Cardiac muscle cell (in vitro differentiated cells and primary cell): Measurements from ENCODE around the gene PTPRK. TPM values are rescaled to one million over a fixed set of nuclear protein-coding genes. Genes with fewer than 3 reads are reported as not detected.
A peak's percentile ranks its signal among the peaks of the same experiment; 100 is the strongest.

ENCODE experiments used
- DNase-seq, 2 donors: peaks; one replicate each; pipeline versions ENCODE4 v3.0.0 to v3.0.0-alpha.2; 2010 to 2017; ENCODE audit warnings: low read depth in 1 of 2, low spot score in 1 of 2
- H3K27ac ChIP-seq: fragments of 200-600 bp; sonication (generic); 2 replicates; pipeline ENCODE4 v1.5.1; 2016
- H3K27me3 ChIP-seq: fragments of 200-600 bp; sonication (generic); 2 replicates; pipeline ENCODE4 v1.6.0; 2016; ENCODE audit warnings: control low read depth
- H3K36me3 ChIP-seq: fragments of 200-600 bp; sonication (generic); 2 replicates; pipeline ENCODE4 v1.5.1; 2016; ENCODE audit warnings: control low read depth
- H3K4me1 ChIP-seq: fragments of 200-600 bp; sonication (generic); 2 replicates; pipeline ENCODE4 v1.8.1; 2017; ENCODE audit warnings: low read depth, mild to moderate bottlenecking, mixed run types
- H3K4me3 ChIP-seq: fragments of 200-600 bp; sonication (generic); 2 replicates; pipeline ENCODE4 v1.5.1; 2016; ENCODE audit warnings: mild to moderate bottlenecking
- H3K9me3 ChIP-seq: fragments of 200-600 bp; sonication (generic); 2 replicates; pipeline ENCODE4 v1.5.1; 2017; ENCODE audit warnings: low read depth, mild to moderate bottlenecking, control low read depth
- CTCF ChIP-seq: IDR thresholded peaks from 2 replicates; pipeline ENCODE4 v1.5.1; 2012; ENCODE audit warnings: low read depth, mild to moderate bottlenecking, low read length
- polyA plus RNA-seq: library from polyadenylated mRNA; unstranded; fragments of >200 nt; fragmentation: Nextera tagmentation; extraction: Ambion mirVana; gene quantifications from 2 replicates; pipeline ENCODE4 v1.2.1, GENCODE V29; 2016
- total RNA-seq: library from RNA; depleted of rRNA; stranded (reverse); fragments of >200 nt; gene quantifications from 2 replicates; pipeline ENCODE4 v1.2.3, GENCODE V29; 2016

PTPRK gene
- total and polyA plus RNA-seq, 2 experiments from 2014 or later, result 48.3 to 73.1 TPM

DNA sequence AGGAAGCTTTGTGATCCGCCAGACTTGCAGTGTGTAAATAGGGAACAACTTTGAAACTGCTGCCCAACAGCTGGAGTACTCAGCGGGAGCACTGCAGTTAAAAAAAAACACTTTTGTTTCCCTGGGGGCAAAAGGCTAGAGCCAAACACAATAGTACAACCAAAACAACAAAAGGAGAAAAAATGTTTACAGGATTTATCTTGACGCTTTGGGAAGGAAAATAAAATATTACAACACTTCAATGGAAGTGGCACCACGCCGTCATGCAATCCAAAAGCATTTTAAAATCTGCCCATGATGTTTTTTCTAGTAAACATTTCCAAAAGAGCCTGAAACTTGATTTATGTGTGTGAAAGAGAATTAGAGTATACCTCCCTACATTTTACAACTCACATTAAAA is 26.0 kb downstream of the PTPRK start:
- no peak overlapping the region for H3K4me3 ChIP-seq
- no peak overlapping the region for H3K27ac ChIP-seq
- H3K9me3 ChIP-seq, result no peaks in the 10 kb centered on the region
- peaks cover 8% of the 10 kb centered on the region for H3K4me1 ChIP-seq
- TF ChIP-seq CTCF, result no peak
- DNase-seq, result no peak
- peaks cover 3% of the 10 kb centered on the region for H3K36me3 ChIP-seq
- no peaks in the 10 kb centered on the region for H3K27me3 ChIP-seq

GRCh38 chr6:128493877-128494276 is 26.5 kb downstream of the PTPRK start:
- Histone ChIP-seq H3K27me3 (no peaks in the 10 kb centered on the region), H3K4me1 (peaks cover 8% of the 10 kb centered on the region), H3K9me3 (no peaks in the 10 kb centered on the region), H3K36me3 (peaks cover 3% of the 10 kb centered on the region), H3K27ac (no peak overlapping the region), H3K4me3 (no peak overlapping the region)
- DNase-seq, result no peak
- TF ChIP-seq CTCF, result no peak

- peaks cover 3% of the 10 kb centered on the region for H3K36me3 ChIP-seq
- no peaks in the 10 kb centered on the region for H3K9me3 ChIP-seq
- H3K27ac ChIP-seq, result no peak overlapping the region
- no peaks in the 10 kb centered on the region for H3K27me3 ChIP-seq
- peaks cover 8% of the 10 kb centered on the region for H3K4me1 ChIP-seq
- no peak overlapping the region for H3K4me3 ChIP-seq
- DNase-seq, result no peak
- TF ChIP-seq CTCF, result no peak
Observed at GRCh38 chr6:128492386-128492785, 28.0 kb downstream of the PTPRK start.

GRCh38 chr6:128491610-128492206 is 28.7 kb downstream of the PTPRK start:
- Histone ChIP-seq H3K9me3 (no peaks in the 10 kb centered on the region), H3K27me3 (no peaks in the 10 kb centered on the region), H3K36me3 (peaks cover 3% of the 10 kb centered on the region), H3K4me3 (no peak overlapping the region), H3K27ac (no peak overlapping the region), H3K4me1 (peaks cover 8% of the 10 kb centered on the region)
- TF ChIP-seq CTCF, result no peak
- DNase-seq, result peak in 1 of 2 donors; percentile 92

- H3K4me1 ChIP-seq, result peaks cover 8% of the 10 kb centered on the region
- H3K4me3 ChIP-seq, result no peak overlapping the region
Observed at GRCh38 chr6:128491100-128491581, 29.3 kb downstream of the PTPRK start.

More at GRCh38 chr6:128491100-128491581, 29.3 kb downstream of the PTPRK start:
- TF ChIP-seq CTCF, result no peak
- Histone ChIP-seq H3K36me3 (peaks cover 3% of the 10 kb centered on the region), H3K27ac (no peak overlapping the region), H3K27me3 (no peaks in the 10 kb centered on the region), H3K9me3 (no peaks in the 10 kb centered on the region)
- peak in 1 of 2 donors; percentile 58 for DNase-seq
